ENCODE data around the gene PLA2G4B. TPM values are rescaled to one million over a fixed set of nuclear protein-coding genes. Genes with fewer than 3 reads are reported as not detected.

Gene PLA2G4B
- total RNA-seq, 6 experiments from 2014 or later: 1.6 to 3.0 (median 2.7) TPM

DNA sequence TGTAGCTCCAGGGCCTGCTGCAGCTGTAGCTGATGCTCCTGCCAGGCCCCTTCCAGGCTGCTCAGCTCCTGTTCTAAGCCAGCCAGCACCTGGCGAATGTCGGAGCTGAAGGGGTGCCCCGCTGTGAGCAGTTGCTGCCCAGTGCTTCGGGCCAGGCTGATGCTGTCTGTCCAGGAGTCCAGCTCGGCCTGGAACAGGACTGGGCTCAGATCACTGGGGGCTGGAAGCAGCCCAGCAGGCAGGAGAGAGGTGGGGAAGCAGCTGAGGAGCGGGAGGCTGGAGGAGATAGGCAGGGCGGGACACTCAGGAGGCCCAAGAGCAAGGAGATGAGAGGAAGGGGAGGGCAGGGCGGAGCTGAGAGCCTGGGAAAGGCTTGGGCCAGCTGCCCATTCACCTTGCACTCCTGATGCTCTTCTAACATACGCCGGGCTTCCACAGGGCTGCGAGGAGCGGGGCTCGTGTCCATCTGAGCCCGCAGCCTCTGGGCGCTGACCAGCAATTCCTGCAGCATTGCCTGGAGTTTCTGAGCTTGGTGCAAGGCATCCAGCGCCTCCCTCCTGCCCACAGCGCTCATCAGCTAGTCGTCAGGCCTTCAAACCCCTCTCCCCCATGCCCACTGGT lies 23.2 kb downstream of the PLA2G4B start:
- Mint-ChIP-seq H3K4me3 (no peak overlapping the region), H3K27ac (no peak overlapping the region), H3K27me3 (ENCODE audit: insufficient read depth) (peaks cover 10% of the 10 kb centered on the region), H3K4me1 (ENCODE audit: low read depth) (no peaks in the 10 kb centered on the region), H3K36me3 (ENCODE audit: low read depth) (no peaks in the 10 kb centered on the region), H3K9me3 (no peaks in the 10 kb centered on the region)
- TF ChIP-seq, protein P1, sequence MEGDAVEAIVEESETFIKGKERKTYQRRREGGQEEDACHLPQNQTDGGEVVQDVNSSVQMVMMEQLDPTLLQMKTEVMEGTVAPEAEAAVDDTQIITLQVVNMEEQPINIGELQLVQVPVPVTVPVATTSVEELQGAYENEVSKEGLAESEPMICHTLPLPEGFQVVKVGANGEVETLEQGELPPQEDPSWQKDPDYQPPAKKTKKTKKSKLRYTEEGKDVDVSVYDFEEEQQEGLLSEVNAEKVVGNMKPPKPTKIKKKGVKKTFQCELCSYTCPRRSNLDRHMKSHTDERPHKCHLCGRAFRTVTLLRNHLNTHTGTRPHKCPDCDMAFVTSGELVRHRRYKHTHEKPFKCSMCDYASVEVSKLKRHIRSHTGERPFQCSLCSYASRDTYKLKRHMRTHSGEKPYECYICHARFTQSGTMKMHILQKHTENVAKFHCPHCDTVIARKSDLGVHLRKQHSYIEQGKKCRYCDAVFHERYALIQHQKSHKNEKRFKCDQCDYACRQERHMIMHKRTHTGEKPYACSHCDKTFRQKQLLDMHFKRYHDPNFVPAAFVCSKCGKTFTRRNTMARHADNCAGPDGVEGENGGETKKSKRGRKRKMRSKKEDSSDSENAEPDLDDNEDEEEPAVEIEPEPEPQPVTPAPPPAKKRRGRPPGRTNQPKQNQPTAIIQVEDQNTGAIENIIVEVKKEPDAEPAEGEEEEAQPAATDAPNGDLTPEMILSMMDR (IDR thresholded peaks at IDR 0.05): no peak
- DNase-seq: no peak

GRCh38 chr15:41862515-41863116 lies 24.0 kb downstream of the PLA2G4B start:
- Mint-ChIP-seq H3K4me3 (no peak overlapping the region), H3K9me3 (no peaks in the 10 kb centered on the region), H3K27ac (no peak overlapping the region), H3K36me3 (ENCODE audit: low read depth) (no peaks in the 10 kb centered on the region), H3K4me1 (ENCODE audit: low read depth) (no peaks in the 10 kb centered on the region), H3K27me3 (ENCODE audit: insufficient read depth) (peaks cover 10% of the 10 kb centered on the region)
- TF ChIP-seq, protein P1 (IDR thresholded peaks at IDR 0.05): no peak
- DNase-seq: no peak

- H3K4me3 Mint-ChIP-seq: no peak overlapping the region
- no peaks in the 10 kb centered on the region for H3K36me3 Mint-ChIP-seq (ENCODE audit: low read depth)
- H3K27me3 Mint-ChIP-seq (ENCODE audit: insufficient read depth): peaks cover 8% of the 10 kb centered on the region
- no peaks in the 10 kb centered on the region for H3K9me3 Mint-ChIP-seq
- TF ChIP-seq, protein P1 (IDR thresholded peaks at IDR 0.05): no peak
- H3K4me1 Mint-ChIP-seq (ENCODE audit: low read depth): peaks cover 4% of the 10 kb centered on the region
- no peak overlapping the region for H3K27ac Mint-ChIP-seq
- no peak for DNase-seq
Observed at GRCh38 chr15:41865490-41866055, 26.9 kb downstream of the PLA2G4B start.

- H3K4me1 Mint-ChIP-seq (ENCODE audit: low read depth): peaks cover 11% of the 10 kb centered on the region
- TF ChIP-seq, protein P1 (IDR thresholded peaks at IDR 0.05): no peak
- no peaks in the 10 kb centered on the region for H3K36me3 Mint-ChIP-seq (ENCODE audit: low read depth)
- peaks cover 8% of the 10 kb centered on the region for H3K27me3 Mint-ChIP-seq (ENCODE audit: insufficient read depth)
- DNase-seq: no peak
- no peaks in the 10 kb centered on the region for H3K9me3 Mint-ChIP-seq
- no peak overlapping the region for H3K27ac Mint-ChIP-seq
- no peak overlapping the region for H3K4me3 Mint-ChIP-seq
Observed at GRCh38 chr15:41866263-41866703, 27.6 kb downstream of the PLA2G4B start.

GRCh38 chr15:41866872-41867579 lies 28.4 kb downstream of the PLA2G4B start:
- no peaks in the 10 kb centered on the region for H3K36me3 Mint-ChIP-seq (ENCODE audit: low read depth)
- H3K9me3 Mint-ChIP-seq: no peaks in the 10 kb centered on the region
- H3K27ac Mint-ChIP-seq: no peak overlapping the region
- peaks cover 9% of the 10 kb centered on the region for H3K27me3 Mint-ChIP-seq (ENCODE audit: insufficient read depth)
- TF ChIP-seq, protein P1 (IDR thresholded peaks at IDR 0.05): no peak
- no peak overlapping the region for H3K4me3 Mint-ChIP-seq
- no peak for DNase-seq
- H3K4me1 Mint-ChIP-seq (ENCODE audit: low read depth): peaks cover 12% of the 10 kb centered on the region
